Retinal pigment epithelial cell (primary cell): Measurements from ENCODE around the gene PREX1.

ENCODE experiments used
- DNase-seq: peaks from one replicate; pipeline ENCODE4 v3.0.0-alpha.2; 2010; ENCODE audit warnings: low read depth
- H3K4me3 ChIP-seq: 2 replicates; pipeline ENCODE4 v1.5.1; 2011; ENCODE audit warnings: mild to moderate bottlenecking, low read length, control low read depth, moderate library complexity
- CTCF ChIP-seq: conservative IDR thresholded peaks from 2 replicates; pipeline ENCODE4 v1.5.1; 2011; ENCODE audit warnings: low read depth, low read length, control low read depth, inconsistent platforms

The PREX1 gene

GRCh38 chr20:48686238-48687116, 141.3 kb downstream of the PREX1 start:
- TF ChIP-seq CTCF: no peak
- DNase-seq: peak; percentile 65
- H3K4me3 ChIP-seq: no peak overlapping the region

DNA sequence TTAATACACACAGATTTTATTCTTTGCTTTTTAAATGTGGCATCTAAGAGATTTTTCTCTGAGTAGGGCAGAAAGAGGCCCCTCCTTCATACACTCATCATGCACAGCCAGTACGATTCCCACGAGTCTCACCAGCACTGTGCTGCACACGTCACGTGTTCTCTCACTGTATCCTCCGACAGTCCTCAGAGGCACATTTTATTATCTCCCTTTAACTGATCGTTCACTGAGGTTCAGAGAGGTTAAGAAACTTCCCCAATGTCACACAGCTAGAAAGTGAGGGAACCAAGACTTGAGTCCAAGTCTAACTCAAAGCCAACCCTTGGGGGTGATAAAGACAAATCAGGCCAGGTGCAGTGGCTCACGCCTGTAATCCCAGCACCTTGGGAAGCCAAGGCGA, 142.5 kb downstream of the PREX1 start:
- no peak for DNase-seq
- TF ChIP-seq CTCF: no peak
- H3K4me3 ChIP-seq: no peak overlapping the region

DNA sequence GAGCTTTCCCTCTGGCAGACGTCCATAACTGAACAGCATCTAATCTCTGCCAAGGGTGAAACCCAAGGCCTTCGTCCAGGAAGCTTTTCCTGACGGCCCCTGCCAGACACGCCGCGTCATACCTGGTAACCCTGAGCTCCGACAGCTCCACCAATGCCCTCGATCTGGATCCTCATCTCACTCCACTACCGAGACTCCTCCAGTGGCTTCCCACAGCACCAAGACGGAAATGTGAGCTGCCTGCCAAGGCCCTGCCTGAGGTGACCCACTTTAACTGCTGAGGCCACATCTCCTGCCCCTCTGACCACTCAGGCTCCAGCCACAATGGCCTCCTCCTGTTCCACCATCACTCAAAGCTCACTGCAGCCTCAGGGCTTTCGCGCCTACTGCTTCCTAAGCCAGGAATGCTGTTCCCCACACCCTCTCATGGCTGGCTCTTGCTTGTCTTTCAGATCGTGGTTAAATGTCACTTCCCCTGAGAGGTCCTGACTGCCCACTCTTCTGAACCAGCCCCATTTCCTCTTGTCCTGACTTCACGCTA, 143.2 kb downstream of the PREX1 start:
- no peak overlapping the region for H3K4me3 ChIP-seq
- DNase-seq: no peak
- no peak for TF ChIP-seq CTCF

GRCh38 chr20:48683467-48684175, 144.2 kb downstream of the PREX1 start:
- no peak for DNase-seq
- no peak for TF ChIP-seq CTCF
- H3K4me3 ChIP-seq: no peak overlapping the region

DNA sequence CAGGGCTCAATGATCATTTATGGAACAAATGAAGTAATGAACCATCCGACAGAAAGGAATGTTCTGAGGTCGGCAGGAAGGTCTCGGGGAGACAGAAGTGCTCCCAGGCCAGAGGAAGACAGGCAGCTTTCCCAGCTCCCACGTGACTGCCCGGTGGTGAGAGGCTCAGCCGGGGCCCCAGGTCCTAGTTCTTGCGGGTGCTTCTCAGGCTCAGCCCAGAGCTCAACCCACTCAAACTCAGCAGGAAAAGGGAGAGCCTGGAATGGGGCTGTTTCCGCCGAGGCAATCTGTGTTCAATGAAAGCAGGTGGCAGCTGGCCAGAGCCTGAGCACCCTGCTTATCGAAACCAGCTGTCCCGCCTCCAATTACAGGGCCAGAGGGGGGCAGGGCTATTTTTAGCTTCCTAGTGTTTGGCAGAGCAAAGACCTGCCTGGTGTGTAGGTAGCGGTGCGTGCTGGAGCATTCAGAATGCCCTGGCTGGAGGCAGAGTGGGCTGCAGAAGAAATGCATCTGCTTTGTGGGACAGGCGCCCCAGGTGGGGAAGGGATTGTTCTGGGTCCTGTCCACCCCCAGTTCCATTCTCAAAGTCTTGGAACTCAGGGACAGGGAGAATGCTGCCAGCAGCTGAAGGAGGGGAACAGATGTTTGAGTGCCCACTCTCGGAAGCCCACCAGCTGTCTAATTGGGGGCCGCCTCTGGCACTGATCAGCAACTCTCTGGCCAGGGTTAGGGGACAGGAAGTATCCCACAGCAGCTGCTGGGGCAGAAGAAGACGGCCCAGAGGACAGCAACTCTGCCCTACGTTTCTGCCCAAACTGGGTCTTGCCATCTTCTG, 145.1 kb downstream of the PREX1 start:
- TF ChIP-seq CTCF: no peak
- no peak overlapping the region for H3K4me3 ChIP-seq
- DNase-seq: peak; percentile 73

GRCh38 chr20:48681873-48682426, 145.8 kb downstream of the PREX1 start:
- no peak overlapping the region for H3K4me3 ChIP-seq
- no peak for TF ChIP-seq CTCF
- no peak for DNase-seq
